CD4-positive, alpha-beta T cell treated with Interleukin-15 for 1 hour (primary cell): ENCODE measurements around the gene TMEM51.

ENCODE experiments used
- DNase-seq: peaks from one replicate; pipeline ENCODE4 v3.0.0-alpha.2; 2020

TMEM51 gene

DNA sequence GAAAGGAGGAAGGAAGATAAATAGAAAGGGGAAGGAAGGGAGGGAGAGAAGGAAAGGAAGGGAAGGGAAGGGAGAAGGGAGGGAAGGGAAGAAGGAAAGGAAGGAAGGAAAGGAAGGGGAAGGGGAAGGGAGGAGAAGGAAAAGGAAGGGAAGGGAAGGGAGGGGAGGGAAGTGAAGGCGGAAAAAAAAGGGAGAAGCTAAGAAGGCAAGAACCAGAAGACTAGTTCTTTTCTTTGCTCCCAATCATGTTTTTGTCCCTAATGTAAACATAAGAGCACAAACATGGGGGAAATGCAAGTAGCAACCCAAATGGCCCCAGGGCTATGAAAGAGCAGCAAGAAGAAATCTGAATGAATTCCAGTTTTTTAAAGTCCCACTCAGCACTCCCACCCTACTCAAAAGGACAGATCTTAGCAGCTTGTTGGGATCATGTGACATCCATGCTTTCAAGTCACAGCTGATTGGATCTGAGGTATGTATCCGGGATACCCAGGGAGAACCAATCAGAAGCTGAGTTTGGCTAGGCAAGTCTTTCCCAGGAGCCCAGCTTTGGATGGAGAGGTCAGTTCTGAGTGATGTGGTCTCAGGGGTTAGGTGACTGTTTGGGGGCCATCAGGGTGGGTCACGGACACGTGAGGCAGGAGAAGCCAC is 69.2 kb downstream of the TMEM51 start:
- DNase-seq: no peak

- no peak for DNase-seq
Observed at GRCh38 chr1:15224259-15224869, 70.8 kb downstream of the TMEM51 start.

GRCh38 chr1:15224974-15225373 is 71.4 kb downstream of the TMEM51 start:
- no peak for DNase-seq

DNA sequence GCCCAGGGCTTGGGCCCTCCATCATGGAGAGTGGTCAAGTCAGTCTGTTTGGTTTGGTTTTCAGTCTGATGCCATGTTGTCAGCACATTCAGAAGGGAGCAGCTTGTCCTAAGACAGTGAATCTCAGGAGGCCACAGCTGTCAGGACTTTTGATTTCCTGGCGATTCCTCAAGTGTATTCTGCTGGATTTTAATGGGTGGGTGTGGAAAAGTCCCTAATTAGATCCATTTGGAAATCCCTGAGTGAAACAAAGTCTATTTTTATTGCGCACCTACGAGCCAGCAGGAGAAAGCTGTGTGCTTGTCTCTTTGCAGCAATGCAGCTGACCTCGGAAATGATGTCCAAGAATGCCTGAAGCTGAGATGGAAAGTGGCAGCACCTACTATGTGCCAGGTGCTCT is 71.9 kb downstream of the TMEM51 start:
- DNase-seq: no peak

DNA sequence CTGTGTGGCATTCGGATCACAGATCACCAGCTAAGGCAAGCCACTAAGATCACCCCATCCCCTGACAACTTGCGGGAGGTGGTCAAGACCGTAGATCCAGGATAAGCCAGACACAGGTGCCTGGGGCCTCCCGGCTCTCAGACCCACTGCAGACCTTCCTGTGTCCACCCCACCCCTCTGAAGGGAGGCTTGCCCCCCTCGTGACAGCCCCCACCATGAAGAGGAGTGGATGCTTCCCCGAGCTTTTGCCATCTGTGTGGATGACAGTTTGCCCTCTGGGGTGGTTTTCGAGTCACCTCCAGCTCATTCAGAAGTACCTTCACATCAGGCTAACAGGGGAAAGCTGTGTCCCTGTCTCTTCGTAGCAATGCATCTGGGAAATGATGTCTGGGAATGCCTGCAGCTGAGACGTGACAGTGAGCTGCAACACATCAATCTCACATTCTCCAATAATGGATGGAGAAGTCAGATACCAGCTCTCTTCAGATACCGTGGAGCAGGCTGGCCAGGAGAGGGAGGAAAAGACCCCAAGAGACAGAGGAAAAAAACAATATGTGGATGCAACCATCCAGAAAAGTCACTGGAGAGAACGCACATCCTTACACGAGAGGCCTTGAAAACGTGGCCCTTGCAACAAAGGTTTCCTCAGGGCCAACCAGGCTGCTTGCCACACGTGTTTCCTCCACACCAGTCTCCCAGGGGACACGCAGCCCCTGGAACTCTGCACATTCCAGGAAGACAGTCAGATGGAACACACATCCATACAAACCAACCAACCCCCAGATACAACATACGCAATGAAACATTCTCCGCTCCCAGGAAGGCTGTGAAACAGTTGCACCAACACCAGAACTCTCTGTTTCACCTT is 73.1 kb downstream of the TMEM51 start:
- no peak for DNase-seq

DNA sequence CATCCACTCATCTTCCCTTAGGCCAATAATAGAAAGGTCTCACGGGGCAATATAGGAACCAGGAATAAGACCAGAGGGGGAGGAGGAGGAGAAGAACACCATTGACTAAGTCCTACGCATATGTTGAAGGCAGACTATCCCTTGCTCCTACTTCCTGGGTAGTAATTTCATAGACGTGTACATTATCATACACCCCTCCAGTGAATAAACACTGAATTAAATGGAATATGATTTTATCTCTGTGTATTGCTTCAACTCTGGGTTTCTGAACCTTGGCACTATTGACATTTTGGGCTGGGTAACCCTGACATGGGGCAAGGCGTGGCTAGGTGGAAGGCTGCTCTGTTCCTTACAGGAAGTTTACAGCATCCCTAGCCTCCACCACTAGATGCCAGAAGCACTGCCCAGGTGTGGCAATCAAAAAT is 76.2 kb downstream of the TMEM51 start:
- no peak for DNase-seq

GRCh38 chr1:15231714-15232201 is 78.2 kb downstream of the TMEM51 start:
- DNase-seq: no peak

GRCh38 chr1:15233689-15234088 is 80.1 kb downstream of the TMEM51 start:
- DNase-seq: no peak

DNA sequence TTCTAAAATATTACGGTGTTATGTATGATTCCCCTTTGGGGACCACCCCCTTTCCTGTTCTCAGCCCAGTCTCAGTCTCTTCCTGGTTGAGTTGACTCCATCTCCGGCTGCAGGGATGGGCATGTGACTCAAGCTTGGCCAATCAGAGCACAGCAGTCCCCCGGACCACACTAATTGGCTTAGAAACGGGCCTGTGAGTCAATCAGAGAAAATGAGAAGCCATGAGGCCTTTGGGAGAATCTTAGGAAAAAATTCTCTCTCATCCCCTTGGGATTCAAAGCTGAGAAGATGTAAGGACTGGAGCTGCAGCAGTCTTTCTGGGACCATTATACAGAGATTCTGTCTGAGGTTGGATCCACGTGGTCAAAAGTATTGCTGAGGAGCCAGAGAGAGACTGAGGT is 82.8 kb downstream of the TMEM51 start:
- DNase-seq: no peak

DNA sequence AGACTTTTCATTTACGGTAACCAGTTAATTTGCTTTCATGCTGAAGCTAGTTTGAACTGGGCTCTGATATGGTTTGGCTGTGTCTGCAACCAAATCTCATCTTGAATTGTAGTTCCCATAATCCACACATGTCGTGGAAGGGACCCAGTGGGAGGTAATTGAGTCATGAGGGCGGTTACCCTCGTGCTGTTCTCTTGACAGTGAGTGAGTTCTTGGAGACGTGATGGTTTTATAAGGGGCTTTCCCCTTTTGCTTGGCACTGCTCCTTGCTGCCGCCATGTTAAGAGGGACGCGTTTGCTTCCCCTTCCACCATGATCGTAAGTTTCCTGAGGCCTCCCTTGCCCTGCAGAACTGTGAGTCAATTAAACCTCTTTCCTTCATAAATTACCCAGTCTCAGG is 83.2 kb downstream of the TMEM51 start:
- no peak for DNase-seq

- no peak for DNase-seq
Observed at GRCh38 chr1:15238789-15239188, 85.2 kb downstream of the TMEM51 start.

- DNase-seq: no peak
Observed at GRCh38 chr1:15242766-15243165, 89.2 kb downstream of the TMEM51 start.

DNA sequence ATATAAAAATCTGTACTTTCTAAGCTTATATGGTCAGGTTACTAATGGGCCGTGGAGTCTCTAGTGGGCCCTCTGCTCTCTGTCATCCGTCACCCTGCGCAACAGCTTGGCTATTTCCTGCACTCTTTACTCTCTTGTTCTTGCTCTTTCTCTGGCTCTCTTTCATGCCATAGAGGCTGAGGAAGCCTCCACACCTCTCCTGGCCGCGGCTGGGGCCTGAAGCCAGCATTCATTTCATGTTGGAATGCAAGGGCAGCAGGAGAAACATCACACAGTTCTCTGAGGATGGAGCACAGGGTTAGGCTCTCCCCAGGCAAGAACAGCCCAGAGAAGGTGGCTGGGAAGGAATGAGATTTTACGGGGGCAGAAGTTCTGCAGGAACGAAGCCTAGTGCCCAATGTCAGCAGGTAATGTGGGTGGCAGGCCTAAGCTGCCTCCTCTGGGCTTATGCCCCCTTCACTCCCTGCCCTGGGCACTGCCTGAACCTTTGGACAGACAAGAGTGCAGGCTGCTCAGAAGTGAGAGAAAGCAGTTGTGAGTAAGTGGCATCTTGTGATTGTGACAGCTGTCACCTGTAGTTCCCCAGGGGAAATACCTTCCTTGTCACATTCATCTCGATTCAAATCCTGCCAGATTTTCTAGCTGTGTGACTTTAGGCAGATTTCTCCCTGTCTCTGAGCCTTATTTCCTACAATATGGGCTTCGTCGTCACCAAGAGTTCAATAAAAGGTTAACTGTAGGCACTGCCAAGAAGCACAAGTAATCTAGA is 89.9 kb downstream of the TMEM51 start:
- DNase-seq: no peak

GRCh38 chr1:15244813-15245212 is 91.3 kb downstream of the TMEM51 start:
- DNase-seq: no peak

GRCh38 chr1:15245593-15246360 is 92.2 kb downstream of the TMEM51 start:
- peak; percentile 32 for DNase-seq

- peak; percentile 67 for DNase-seq
Observed at GRCh38 chr1:15246960-15247614, 93.5 kb downstream of the TMEM51 start, which contains the start of gene FHAD1. TSS of gene FHAD1 (plus strand) at chr1:15247223. CDS start at chr1:15251785, 4,562 bp downstream.

DNA sequence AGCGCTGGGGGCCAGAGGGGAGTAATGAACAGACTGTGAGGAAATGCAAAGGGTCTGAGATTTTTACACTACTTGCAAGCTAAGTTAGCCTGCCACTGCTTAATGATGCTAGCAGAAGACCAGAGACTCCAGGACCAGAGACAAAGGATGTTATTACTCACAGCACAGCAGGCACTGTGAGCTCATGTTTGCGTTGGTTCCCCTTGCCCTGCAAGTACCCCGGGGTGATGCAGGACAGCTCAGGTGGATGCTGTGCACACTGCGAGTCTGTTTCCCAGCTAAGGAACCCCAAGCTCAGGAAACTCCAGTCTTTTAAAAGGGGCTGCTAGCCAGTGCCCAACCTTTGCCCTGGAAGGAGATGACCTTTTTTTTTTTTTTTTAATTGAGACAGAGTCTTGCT is 94.7 kb downstream of the TMEM51 start:
- DNase-seq: no peak

DNA sequence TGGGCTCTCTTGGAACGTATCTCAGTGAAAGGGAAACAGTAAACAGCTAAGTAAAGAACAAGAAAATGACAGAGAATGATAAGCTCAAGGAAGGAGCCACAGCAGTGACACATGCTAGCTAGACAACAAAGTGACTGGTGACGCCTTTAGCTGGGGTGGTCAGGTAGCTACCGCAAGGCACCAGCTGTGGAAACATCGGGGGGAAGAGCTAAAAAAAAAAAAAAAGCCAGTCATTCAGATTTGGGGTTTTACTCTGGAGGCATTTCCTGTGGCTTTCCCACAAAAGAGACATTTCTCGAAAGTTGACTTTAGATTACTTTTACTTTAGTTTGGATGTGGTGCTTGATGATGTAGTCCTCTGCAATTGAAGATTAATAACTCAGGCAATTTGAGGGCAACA is 95.5 kb downstream of the TMEM51 start:
- DNase-seq: peak; percentile 54

- DNase-seq: no peak
Observed at GRCh38 chr1:15251857-15252835, 98.6 kb downstream of the TMEM51 start.

DNA sequence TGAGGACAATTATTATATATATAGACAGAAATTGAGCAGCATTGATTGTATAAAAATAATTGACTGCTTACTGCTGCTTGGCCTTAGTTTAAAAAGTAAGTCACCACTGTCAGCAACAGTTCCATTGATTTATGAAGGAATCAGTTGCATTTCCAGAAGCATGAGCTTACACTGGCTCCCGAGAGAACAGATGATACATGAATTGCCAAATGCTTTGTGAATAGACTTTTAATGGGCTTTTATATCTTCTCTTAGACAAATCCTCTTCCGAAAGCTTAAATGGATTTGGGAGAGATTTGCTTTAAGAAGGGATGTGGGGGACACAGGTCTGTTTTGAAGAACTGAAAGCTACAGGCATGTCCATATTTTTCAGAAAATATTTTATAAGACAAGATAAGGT is 101.0 kb downstream of the TMEM51 start:
- no peak for DNase-seq
